Endometrial microvascular endothelial cells (primary cell): ENCODE data around the gene SETD1A. TPM values are rescaled to one million over a fixed set of nuclear protein-coding genes. Genes with fewer than 3 reads are reported as not detected.

Experiments used
- in situ Hi-C: cut with HindIII; loops from 2 replicates; pipeline ENCODE4 v1.10.0; 2017; ENCODE audit warnings: low sequenced_read_pairs, low pct_unique_long_range_greater_than_20kb; ENCODE audit errors: inconsistent ontology term
- total RNA-seq: library from RNA; depleted of rRNA; stranded (reverse); fragments of >200 nt; gene quantifications from one replicate; pipeline ENCODE4 v1.2.3, GENCODE V29; 2015; ENCODE audit errors: inconsistent ontology term

The SETD1A gene
- total RNA-seq, 1 donor from 2014 or later = 5.0 TPM

DNA sequence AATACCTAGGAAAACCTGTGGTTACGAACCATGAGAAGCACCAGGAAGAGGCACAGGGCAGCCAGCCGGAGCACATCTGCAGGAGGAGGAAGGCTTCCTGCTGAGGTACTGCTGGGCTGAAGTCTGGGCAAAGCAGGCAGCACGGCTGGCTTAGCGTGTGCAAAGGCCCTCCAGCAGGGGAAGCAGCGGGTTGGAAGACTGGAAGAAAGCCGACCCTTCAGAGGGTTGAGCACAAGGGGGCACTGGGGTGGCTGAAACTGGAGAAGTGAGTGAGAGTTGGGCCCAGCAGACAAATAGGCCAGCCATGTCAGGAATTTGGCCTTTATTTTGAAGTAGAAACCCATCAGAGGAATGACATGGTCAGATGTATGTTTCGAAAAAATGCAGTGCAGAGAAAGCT lies 15.3 kb downstream of the SETD1A start:
- in situ Hi-C loops = loop anchor here (25.0 kb wide), 1 partner anchor 89 kb away; the partner anchor contains the start of genes ZNF646 and ZNF668

DNA sequence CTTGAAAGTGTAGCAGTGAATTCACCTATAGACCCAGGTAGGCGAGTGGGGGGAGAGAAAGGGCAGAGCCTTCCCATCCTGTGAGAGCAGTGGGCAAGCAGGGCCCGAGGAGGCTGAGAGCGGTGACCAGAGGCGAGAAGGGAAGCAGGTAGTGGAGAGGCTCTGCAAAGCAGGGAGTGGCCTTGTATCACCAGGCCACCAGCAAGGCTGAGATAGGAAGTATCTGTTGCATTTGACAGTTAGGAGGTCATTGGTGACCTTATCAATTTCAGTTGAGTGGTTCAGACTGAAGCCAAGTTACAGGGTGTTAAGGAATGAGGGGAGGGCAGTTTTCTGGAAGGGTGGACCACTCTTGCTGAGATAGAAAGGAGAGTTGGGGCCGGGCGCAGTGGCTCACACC lies 16.8 kb downstream of the SETD1A start:
- in situ Hi-C loops = loop anchor here (25.0 kb wide), 1 partner anchor 88 kb away; the partner anchor contains the start of genes ZNF646 and ZNF668

DNA sequence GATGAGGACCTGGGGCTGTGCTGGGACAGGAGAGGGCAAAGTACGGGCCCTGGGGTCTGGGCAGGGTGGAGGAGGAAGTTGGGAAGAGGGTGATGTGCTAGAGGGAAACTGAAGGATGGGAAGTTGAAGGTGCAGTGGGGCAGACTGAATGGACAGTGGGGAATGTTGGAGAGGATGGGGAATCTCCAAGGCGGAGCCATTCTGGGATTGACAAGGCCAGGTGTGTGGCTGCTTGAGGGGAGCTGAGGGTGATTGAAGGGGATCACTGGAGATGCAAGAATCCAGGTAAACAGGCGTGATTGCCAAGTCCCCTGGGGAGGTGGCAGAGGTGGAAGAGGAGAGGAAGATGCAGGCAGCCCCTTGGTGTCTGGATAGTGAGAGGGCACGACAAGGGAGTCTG lies 18.9 kb downstream of the SETD1A start:
- in situ Hi-C loops = no loop called here

DNA sequence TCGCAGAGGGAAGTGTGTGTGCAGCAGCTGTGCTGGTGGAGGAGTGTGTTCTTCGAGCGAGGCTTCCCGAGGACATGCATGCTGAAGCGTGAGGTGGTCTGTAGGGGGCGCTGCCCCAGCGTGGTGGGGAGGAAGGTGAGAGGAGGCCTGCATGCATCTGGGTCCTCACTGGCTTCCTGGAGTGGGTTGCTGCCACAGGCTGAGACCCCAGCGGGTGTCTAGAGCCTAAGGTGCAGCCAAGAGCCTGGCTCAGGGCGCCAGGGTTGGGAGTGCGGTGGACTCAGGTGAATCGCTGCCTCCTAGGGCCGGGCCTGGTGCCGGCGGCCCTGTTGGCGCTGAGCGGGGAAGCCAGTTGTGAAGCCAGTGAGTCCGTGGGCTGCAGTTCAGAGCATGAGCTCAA lies 19.9 kb downstream of the SETD1A start:
- in situ Hi-C loops = no loop called here

DNA sequence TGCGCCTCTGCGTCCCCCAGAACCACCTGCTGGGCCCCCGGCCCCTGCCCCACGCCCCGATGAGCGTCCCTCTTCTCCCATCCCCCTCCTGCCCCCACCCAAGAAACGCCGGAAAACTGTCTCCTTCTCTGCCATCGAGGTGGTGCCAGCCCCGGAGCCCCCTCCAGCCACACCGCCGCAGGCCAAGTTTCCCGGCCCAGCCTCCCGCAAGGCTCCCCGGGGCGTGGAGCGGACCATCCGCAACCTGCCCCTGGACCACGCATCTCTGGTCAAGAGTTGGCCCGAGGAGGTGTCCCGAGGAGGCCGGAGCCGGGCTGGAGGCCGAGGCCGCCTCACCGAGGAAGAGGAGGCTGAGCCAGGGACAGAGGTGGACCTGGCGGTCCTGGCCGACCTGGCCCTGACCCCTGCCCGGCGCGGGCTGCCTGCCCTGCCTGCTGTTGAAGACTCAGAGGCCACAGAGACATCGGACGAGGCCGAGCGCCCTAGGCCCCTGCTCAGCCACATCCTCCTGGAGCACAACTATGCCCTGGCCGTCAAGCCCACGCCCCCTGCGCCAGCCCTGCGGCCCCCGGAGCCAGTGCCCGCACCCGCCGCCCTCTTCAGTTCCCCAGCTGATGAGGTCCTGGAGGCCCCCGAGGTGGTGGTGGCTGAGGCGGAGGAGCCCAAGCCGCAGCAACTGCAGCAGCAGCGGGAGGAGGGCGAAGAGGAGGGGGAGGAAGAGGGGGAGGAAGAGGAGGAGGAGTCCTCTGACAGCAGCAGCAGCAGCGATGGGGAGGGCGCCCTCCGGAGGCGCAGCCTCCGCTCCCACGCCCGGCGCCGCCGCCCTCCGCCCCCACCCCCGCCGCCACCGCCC lies 21.8 kb downstream of the SETD1A start:
- in situ Hi-C loops = no loop called here

DNA sequence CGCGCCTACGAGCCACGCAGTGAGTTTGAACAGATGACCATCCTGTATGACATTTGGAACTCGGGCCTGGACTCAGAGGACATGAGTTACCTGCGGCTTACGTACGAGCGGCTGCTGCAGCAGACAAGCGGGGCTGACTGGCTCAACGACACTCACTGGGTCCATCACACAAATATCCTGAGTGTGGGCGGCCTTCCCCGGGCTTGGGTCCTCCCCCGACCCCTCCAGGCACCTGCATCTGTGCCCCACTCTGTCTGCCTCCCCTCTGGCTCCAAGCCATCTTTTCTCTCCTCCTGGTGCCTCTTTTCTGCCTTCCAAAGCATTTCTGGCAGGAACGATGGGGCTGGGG lies 22.4 kb downstream of the SETD1A start:
- in situ Hi-C loops = no loop called here

DNA sequence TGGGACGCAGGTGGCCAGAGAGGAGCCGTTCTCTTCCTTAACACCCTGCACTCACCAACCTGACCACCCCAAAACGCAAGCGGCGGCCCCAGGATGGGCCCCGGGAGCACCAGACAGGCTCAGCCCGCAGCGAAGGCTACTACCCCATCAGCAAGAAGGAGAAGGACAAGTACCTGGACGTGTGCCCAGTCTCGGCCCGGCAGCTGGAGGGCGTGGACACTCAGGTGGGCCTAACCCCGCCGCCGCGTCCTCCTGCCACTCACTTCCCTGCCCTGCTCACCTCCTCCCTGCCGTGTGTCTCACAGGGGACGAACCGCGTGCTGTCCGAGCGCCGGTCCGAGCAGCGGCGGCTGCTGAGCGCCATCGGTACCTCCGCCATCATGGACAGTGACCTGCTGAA lies 22.9 kb downstream of the SETD1A start:
- in situ Hi-C loops = no loop called here

DNA sequence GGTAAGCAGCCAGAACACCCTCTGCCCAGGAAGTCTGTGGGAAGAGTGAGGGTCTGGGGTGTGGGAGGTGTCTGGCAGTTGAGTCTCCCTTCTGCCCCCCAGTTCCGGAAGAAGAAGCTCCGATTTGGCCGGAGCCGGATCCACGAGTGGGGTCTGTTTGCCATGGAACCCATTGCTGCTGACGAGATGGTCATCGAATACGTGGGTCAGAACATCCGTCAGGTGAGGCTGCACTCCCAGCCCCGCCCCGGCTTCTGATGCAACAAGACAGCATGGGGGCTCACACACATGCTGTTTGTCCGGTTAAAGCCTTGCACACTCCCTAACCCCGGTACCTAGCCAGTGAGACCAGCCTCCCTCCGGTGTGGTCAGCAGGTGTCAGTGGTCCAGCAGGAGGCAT lies 23.4 kb downstream of the SETD1A start:
- in situ Hi-C loops = no loop called here

DNA sequence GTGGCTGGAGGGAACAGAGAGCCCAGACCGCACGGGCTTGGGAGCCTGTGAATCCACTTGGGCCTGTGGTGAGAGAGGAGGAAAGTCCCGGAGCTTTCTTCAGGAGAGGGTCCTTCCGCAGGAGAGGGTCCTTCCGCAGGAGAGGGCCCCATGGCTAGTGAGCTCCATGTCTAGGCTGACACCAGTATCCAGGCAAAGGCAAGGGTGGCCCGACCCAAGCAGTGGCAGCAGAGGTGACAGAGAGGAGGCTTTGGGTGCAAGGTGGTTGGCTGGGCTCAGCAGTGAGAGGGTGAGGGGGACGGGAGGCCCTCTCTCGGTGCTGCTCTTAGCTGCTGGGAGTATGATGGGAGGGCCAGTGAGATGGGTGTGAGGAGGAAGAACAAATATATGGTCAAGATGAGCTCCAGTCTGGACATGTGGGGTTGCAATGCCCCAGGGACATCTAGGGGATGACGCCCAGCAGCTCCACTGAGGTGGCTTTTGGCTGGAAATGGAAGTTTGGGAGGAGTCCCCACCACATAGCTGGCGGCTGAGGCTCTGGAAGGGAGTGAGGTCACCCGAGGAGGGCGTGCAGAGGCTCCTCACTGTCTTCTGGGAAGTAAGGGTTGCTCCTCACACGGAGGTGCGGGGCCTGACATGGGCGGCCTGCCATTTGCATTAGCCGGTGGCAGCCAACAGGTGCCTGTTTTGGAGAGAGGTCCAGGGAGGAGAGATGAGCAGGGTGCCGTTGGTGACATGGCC lies 25.2 kb downstream of the SETD1A start:
- in situ Hi-C loops = no loop called here

DNA sequence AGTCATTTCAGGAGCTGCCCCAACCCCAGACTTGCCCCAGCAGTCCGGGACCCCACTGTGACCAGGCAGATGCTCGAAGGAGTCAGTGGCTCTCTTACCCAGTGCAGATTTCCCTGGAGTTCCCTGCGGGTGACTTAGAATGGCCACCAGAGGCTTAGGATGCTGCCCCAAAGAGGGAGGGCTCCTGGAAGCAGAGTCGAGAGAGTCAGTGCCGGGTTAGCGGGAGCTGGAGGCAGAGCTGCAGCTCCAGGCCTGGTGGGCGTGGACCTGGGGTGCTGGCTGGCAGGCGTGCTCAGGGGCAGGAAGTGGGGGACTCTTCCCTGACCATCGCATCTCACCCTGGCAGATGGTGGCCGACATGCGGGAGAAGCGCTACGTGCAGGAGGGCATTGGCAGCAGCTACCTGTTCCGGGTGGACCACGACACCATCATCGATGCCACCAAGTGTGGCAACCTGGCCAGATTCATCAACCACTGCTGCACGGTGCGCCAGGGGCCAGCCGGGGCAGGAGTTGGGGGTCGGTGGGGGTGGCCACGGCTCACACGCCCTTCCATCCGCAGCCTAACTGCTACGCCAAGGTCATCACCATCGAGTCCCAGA lies 25.8 kb downstream of the SETD1A start:
- in situ Hi-C loops = no loop called here

DNA sequence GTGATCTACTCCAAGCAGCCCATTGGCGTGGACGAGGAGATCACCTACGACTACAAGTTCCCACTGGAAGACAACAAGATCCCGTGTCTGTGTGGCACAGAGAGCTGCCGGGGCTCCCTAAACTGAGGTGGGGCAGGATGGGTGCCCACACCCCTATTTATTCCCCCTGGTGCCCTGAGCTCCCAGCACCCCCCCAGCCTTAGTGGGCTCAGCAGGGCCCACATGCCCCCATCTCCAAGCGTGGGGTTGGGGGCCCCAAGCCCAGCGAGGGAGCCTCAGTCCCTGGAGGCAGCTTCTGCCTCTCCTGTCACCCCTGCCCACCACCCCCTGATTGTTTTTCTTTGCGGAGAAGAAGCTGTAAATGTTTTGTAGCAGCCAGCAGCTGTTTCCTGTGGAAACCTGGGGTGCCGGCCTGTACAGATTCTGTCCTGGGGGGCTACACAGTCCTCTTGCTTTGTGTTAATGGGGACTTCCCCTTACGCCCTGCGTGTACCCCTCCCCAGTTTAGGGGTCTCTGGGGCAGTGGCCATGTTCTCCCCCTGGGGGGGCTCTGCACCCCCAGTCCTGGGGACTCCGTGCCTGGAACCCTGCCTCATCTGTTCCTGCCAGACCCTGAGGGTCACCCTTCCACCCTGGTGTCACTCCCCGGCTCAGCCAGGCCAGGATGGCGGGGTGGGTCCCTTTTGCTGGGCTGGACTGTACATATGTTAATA lies 26.5 kb downstream of the SETD1A start:
- in situ Hi-C loops = no loop called here

DNA sequence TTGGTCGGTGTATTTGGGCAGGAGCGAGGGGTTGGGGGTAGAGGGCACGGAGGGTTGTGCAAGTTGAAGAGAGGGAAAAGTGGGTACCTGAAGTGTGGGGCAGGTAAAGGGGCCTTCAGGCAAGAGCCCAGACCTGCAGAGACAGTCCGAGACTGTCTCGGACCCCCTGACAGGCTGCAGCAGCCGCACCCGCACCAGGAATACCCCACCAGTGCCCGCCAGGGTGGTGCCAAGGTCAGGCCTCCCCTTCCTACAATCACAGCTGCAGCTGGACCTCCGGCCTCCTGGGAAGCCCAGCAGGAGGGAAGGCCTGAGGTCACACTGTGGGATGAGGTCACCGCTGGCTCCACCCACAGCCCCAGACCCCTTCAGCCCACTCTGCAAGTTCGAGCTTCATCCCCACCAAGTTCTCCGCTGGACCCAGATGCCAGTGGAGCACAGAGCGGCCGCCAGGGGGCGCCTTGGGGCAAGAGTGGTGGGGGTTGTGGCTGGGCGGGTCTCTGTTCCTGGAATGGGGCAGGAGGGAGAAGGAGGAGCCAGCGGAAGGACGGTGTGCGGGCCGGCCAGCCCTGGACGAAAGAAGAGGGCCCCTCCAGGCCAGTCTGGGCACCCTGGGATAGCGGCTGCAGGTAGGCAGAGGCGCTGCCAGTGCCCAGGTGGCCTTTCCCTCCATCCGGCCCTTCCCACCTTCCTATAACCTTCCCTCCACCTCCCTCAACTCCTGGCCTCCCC lies 27.3 kb downstream of the SETD1A start, which contains the start of gene HSD3B7:
Gene HSD3B7, plus strand, starts transcription at position 539 of the 732 bp plus-strand sequence. CDS start 452 bp downstream, outside the sequence.
- in situ Hi-C loops = no loop called here

DNA sequence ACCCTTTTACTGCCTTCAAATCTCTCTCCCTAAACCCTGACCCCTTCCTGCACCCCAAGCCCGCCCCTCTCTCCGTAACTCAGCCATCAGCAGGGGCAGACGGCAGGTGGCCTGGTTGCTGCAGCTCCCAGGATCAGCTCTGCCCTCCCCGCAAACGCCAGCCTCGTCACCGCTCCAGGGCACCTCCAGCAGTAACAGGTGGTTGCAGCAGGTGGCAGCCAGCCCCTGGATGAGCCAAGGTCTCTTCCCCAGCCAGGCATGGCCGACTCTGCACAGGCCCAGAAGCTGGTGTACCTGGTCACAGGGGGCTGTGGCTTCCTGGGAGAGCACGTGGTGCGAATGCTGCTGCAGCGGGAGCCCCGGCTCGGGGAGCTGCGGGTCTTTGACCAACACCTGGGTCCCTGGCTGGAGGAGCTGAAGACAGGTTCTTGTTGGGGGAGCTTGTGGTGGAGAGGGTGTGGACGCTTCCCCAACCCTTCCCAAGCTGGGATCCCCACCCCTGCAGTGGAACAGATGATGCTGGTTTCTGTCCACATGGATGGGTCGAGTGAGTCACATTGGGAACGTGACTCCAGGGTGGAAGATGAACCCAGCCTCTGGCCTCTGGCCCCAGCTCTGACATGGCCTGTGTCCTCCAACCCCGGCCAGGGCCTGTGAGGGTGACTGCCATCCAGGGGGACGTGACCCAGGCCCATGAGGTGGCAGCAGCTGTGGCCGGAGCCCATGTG lies 28.0 kb downstream of the SETD1A start:
- in situ Hi-C loops = no loop called here

DNA sequence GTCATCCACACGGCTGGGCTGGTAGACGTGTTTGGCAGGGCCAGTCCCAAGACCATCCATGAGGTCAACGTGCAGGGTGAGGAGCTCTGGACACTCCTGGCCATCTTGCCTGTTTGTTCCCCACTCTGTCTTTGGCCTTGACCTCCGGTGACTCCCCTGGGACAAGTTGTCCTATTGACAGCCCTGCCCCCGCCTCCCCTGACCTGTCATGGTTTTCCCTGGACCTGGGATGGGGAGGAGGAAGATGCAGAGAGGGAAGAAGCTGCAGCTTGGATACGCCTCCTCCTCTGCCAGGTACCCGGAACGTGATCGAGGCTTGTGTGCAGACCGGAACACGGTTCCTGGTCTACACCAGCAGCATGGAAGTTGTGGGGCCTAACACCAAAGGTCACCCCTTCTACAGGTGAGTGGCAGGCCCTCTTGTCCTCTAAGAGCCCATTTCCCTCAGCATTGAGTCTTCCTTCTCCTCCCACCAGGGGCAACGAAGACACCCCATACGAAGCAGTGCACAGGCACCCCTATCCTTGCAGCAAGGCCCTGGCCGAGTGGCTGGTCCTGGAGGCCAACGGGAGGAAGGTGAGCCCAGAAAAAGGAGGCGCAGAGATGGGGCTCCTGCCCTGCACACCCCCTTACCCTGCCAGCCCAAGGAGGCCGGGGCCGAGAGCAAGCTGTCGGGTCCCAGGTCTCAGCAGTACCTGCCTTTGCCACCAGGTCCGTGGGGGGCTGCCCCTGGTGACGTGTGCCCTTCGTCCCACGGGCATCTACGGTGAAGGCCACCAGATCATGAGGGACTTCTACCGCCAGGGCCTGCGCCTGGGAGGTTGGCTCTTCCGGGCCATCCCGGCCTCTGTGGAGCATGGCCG lies 28.8 kb downstream of the SETD1A start:
- in situ Hi-C loops = no loop called here

DNA sequence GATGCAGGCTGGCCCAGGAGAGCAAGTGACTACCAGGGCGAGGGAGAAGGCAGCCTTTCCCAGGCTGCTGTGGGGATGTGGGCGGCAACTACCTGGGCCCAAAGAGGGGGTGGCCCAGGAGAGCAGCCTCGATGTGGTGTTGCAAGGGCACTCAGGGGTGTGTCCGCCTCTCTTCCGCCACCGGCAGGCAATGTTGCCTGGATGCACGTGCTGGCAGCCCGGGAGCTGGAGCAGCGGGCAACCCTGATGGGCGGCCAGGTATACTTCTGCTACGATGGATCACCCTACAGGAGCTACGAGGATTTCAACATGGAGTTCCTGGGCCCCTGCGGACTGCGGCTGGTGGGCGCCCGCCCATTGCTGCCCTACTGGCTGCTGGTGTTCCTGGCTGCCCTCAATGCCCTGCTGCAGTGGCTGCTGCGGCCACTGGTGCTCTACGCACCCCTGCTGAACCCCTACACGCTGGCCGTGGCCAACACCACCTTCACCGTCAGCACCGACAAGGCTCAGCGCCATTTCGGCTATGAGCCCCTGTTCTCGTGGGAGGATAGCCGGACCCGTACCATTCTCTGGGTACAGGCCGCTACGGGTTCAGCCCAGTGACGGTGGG lies 30.1 kb downstream of the SETD1A start:
- in situ Hi-C loops = no loop called here

DNA sequence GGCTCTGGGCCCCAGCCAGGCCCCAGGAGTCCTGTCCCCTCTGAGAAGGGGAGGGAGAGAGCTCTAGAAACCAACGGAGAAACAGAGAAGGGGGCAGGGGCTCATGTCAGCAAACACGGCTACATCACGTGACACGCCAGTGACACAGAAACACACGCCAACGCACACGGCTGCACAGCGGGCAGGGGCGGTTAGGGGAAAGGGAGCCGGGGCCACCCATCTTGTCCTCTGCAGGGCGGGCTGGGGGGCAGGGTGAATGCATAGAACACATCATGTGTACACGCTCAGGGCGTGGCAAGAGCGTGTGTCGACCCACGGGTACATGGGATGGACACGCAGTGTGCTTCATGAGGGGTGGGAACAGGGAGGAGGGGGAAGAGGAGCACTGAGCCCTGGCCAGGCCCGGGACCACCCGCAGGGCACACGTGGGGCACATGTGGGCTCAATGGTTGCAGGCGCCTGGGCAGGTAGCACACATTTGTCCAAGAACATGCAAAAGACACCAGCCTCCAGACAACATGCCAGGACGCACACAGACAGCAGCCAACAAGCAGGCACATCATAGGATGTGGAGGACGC lies 32.0 kb downstream of the SETD1A start:
- in situ Hi-C loops = no loop called here
